Mammary epithelial cell (primary cell): ENCODE data around the gene RAPGEF4.

Source experiments
- EZH2 ChIP-seq: IDR thresholded peaks from 2 replicates; pipeline ENCODE4 v1.6.1; 2012; ENCODE audit warnings: low read length, inconsistent platforms, borderline replicate concordance
- TF ChIP-seq, protein P1 (sequence below), 2 donors: IDR thresholded peaks in 1 of 2; conservative IDR thresholded peaks in 1 of 2; 2 replicates each; pipeline ENCODE4 v1.5.1; 2011 to 2012; ENCODE audit warnings: inconsistent platforms in 2 of 2, low read length in 2 of 2, mild to moderate bottlenecking in 2 of 2, control low read depth in 1 of 2, low read depth in 1 of 2; ENCODE audit not compliant: insufficient read depth in 1 of 2; ENCODE audit errors: extremely low read depth in 1 of 2

DNA sequence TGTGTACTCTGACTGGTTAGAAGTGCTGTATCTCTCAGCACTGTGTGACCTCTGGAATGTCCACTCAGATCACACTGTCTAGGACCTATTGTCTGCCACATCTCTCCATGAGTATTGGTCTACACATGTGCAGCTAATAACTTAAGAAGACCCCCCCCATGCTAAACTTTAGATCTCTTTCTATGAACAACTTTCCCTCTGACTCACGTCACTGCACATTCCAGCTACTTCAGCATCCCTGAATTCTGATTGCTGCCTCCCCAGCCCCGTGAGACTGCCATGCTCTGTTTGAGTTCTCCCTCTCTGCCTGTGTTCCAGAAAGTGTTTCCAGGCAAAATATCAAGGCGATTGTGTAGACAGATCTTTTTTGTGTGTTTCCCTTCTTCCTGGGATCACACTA is 41.8 kb downstream of the RAPGEF4 start:
- TF ChIP-seq, protein P1, sequence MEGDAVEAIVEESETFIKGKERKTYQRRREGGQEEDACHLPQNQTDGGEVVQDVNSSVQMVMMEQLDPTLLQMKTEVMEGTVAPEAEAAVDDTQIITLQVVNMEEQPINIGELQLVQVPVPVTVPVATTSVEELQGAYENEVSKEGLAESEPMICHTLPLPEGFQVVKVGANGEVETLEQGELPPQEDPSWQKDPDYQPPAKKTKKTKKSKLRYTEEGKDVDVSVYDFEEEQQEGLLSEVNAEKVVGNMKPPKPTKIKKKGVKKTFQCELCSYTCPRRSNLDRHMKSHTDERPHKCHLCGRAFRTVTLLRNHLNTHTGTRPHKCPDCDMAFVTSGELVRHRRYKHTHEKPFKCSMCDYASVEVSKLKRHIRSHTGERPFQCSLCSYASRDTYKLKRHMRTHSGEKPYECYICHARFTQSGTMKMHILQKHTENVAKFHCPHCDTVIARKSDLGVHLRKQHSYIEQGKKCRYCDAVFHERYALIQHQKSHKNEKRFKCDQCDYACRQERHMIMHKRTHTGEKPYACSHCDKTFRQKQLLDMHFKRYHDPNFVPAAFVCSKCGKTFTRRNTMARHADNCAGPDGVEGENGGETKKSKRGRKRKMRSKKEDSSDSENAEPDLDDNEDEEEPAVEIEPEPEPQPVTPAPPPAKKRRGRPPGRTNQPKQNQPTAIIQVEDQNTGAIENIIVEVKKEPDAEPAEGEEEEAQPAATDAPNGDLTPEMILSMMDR (conservative IDR thresholded peaks at IDR 0.05 in 1 of 2, IDR thresholded peaks at IDR 0.05 in 1 of 2; ENCODE audit: extremely low read depth in 1 of 2, insufficient read depth in 1 of 2, low read depth in 1 of 2, low read length in 2 of 2), result no peak
- TF ChIP-seq EZH2, result no peak
